HFF-Myc (cell line): Measurements from ENCODE around the gene PLXNB2.

Experiments used
- DNase-seq: peaks from one replicate; pipeline ENCODE4 v3.0.0-alpha.2; 2011; ENCODE audit warnings: low read depth; ENCODE audit errors: extremely low read depth
- H3K4me3 ChIP-seq: replicated peaks from 2 replicates; pipeline ENCODE4 v1.5.1; 2011; ENCODE audit warnings: low read depth, mild to moderate bottlenecking, control low read depth, low read length
- CTCF ChIP-seq: IDR thresholded peaks from 2 replicates; pipeline ENCODE4 v1.5.1; 2012; ENCODE audit warnings: mild to moderate bottlenecking, low read depth, low read length, control low read depth; ENCODE audit errors: missing control alignments

The PLXNB2 gene

GRCh38 chr22:50306753-50307749 is at the start of gene PLXNB2:
PLXNB2 (minus strand) TSS chr22:50307646; CDS start chr22:50290584, 17,062 bp downstream.
- no peak for TF ChIP-seq CTCF
- DNase-seq = no peak

GRCh38 chr22:50357222-50357621 is 49.8 kb upstream of the PLXNB2 start:
- DNase-seq = no peak
- TF ChIP-seq CTCF = no peak
- no peak overlapping the region for H3K4me3 ChIP-seq

More at GRCh38 chr22:50306753-50307749, at the start of gene PLXNB2:
- peak within 1 kb of the TSS; percentile 88 for H3K4me3 ChIP-seq

GRCh38 chr22:50356186-50356585 is 48.7 kb upstream of the PLXNB2 start:
- no peak for DNase-seq
- H3K4me3 ChIP-seq = no peak overlapping the region
- TF ChIP-seq CTCF = no peak

DNA sequence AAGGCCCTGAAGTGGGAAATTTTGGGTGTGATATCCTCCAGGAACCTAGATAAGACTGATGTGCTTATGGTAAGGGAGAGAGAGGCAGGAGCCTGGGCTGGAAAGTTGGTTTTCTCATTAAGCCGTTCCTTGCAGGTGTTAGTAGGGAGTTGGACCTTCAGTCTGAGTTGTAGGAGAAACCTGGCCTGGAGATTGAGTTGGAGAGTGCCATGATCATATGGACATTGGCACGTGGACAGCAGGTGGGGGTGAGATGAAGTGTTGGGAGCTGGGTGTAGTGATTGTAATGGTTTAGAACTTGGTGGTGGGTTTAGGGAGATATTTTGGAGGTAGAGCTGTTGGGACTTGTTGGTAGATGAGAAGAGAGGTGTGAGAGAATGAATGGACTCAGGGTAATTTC is 40.6 kb upstream of the PLXNB2 start:
- TF ChIP-seq CTCF = no peak
- H3K4me3 ChIP-seq = no peak overlapping the region
- no peak for DNase-seq

DNA sequence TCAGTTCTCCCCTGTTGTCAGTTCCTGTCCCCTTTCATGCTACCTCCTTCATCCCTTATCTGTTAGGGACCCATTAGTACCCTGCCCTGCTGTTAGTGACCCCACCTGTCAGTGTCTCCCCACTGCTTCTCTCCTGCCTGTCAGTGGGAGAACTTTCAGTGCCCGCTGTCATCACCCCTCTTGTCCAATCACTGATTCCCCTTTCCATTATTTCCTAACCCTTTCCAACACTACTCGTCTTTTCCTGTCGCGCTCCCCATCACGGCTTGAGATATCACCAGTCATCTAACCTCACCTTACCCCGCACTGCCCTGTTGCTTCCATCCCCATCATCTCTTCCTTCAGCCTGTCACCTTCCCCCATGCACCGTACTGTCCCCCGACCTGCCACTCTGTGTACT is 39.7 kb upstream of the PLXNB2 start:
- DNase-seq = no peak
- no peak overlapping the region for H3K4me3 ChIP-seq
- TF ChIP-seq CTCF = no peak

DNA sequence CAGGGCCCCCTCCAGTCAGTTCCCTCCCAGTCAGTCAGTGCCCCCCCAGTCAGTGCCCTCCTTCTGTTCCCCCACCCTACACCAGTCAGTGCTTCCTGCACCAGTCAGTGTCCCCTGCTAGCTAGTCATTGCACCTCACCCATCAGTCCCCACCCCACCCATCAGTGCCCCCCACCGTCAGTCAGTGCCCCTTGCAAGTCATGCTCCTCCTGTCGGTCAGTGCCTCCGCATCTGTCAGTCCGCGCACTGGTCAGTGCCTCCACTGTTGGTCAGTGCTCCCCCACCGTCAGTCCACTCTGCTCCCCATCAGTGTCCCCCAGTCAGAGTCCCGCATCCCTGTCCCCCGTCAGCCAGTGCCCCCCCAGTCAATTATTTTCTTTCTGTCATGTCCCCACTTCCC is 39.0 kb upstream of the PLXNB2 start:
- DNase-seq = no peak
- TF ChIP-seq CTCF = no peak
- no peak overlapping the region for H3K4me3 ChIP-seq
